ENCODE measurements around the gene FCN2.
A peak's percentile ranks its signal among the peaks of the same experiment; 100 is the strongest.
"Not testable (repeated sequence)": the region's sequence is repeated elsewhere in the genome, so short reads cannot be mapped to it uniquely, and the experiment has no call there.

The FCN2 gene

DNA sequence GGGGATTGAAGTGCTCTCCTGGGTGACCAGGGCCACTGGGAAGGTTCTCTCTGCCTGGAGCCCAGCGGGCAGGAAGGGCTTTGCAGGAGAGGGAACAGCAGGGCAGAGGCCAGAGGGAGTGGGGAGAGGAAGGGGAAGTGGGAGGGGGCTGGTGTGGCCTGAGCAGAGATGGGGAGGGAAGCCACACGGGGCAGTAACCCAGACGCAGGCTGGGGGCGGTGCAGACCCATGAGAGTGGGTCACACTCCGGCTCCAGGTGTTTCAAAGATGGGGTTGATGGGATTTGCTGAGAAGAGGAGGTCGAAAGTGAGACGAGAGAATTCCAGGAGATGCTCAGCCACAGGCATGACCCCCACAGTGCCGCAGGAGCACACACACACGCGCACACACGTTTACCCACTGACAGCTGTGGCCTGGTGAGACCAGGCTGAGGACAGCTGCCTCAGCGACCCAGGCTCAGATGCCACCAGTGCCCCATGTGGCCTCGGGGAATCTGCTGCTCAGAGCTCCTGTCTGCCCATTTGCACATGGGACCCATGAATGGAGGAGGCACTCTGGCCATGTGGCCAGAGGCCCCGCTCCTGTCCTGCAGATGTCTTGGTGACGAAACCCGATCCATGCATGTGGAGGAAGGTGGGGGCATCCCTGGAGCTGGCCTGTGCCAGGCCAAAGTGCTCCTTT lies 32.7 kb upstream of the FCN2 start:
- DNase-seq (ENCODE audit: low read depth): peak; percentile 36

DNA sequence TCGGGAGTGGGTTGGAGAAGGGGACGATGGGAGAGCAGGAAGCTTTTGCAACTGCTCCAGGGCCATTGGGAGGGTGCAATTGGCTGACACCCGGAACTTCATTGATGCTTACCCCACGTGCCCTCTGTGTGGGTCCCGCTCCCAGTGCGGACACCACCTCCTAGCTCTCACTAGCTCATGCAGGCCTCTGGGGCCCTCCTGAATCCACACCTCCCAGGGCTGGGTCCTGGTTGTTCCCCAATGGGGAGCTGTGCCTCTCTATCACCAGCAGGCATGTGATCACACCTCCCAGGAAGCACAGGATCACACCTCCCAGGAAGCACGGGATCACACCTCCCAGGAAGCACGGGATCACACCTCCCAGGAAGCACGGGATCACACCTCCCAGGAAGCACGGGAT lies 32.1 kb upstream of the FCN2 start:
- no peak for DNase-seq (ENCODE audit: low read depth)

DNA sequence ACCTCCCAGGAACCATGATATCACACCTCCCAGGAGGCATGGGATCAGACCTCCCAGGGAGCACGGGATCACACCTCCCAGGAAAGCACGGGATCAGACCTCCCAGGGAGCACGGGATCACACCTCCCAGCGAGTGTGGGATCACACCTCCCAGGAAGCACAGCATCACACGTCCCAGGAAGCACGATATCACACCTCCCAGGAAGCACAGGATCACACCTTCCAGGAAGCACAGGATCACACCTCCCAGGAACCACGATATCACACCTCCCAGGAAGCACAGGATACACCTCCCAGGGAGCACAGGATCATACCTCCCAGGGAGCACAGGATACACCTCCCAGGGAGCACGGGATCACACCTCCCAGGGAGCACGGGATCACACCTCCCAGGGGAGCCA lies 30.0 kb upstream of the FCN2 start:
- no peak for DNase-seq (ENCODE audit: low read depth)

DNA sequence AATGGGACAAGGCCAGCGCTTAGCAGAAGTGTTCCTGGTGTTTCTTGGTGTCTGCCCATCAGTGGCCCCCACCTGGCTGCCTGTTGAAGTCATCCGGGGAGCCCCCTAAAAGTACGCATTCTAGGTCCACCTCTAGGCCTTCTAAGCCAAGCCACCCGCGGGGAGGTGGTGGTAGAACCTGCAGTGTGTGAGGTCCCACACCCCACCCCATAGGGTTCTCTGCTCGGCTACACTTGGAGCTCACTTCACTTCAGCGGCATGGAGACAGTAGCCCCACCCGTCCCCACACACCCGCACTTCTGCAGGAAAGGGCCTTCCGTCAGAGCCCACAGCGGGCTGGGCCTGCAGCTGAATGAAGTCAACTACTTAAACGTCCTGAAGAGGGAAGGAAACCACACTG lies 29.6 kb upstream of the FCN2 start:
- no peak for DNase-seq (ENCODE audit: low read depth)

DNA sequence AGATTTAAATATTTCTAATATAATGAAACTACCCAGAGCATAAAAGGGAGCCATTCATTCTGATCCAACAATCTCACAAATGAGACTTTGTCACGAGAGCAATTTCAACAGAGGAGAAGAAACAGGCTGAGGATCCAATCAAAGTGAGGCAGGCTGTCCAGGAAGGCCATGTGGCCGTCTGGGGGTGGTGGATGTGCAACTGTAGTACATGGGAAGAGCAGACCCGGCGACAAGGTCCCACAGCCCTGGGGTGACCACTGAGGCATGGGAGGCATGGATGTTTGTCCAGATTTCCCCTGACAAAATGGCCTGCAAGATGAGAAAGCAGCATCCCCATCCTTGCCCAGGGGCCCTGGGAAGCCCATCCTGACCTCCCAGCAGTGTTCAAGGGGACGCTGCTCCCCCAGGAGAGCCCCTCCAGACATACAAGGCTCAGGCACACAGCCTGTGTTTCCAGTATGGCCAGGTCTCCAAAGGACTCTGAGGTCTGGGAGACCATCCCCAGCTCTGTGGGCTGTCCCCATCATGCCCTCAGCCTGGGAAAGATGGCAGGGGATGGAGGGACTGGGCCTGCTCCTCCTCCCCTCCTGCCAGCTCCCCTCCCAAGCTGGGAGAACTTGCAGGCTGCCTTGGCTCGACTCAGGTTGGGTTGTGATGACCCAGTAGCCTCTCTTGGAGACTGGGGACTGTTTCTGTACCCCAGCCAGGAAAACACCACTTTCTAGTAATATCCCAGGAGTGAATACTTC lies 27.5 kb upstream of the FCN2 start:
- no peak for DNase-seq (ENCODE audit: low read depth)

DNA sequence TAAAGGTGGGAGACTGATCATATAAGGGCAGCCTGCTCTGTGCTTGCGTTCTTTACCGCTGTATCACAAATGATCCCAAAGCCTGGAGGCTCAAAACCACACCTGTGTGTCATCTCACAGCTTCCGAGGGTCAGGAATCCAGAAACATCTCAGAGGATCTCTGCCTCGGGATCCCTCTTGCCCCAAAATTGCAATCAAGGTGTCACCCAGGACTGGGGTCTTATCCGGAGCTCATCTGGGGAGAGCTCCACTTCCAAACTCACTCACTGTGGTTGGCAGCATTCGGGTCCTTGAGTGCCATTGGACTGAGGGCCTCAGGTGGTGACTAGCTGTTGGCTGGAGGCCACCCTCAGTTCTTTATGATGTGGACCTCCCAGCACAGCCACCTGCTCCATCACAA lies 26.7 kb upstream of the FCN2 start:
- no peak for DNase-seq (ENCODE audit: low read depth)

DNA sequence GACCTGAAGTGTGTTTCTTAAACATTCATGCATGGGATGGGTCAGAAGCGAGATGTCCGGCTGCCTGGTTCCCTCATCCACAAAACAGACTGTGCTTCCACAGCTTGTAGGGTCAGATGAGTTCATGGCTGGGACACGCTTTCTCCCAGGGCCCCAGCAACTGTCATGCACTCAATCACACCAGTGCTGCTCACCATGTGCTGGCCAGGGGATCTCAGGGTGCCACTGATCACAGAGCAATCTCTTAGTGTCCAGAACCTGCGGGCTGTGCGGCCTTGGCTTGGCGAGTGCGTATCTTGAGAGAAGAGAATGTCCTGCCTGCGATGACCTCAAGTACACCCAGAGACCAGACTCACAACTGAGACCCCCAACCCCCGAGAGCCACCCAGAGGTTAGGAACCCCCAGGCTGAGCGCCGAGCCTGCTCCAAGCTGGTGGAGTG lies 26.0 kb upstream of the FCN2 start:
- DNase-seq (ENCODE audit: low read depth): no peak

DNA sequence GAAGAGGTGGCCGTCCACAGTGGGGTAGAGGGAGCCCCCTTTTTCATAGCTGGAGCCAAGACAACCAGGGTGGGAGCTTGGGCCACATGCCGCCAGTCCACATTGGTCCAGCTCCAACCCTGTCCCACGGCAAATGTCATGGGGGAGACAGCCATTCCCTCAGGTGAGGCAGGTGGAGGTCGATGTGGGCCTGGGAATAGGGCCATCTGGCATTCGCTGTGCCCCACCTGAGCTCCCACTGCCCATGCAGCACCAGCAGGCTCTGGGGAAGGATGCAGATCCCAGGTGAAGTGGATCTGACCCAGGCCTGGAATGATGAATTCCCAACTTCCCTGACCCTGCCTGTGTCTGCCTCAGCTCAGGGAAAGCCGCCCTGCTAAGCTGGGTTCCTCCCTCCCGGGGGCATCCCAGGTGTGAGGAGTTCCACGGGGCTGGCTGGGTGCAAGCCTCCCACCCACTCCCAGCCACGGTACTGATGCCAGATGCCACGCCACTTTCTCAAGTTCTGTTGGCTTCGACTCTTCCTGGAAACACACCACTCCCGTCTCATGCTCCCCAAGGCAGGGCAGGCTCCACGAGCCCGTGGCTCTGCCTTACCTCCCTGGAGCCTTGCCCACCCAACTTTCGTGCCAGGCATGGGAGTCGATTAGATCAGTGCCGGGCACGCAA lies 25.2 kb upstream of the FCN2 start:
- no peak for DNase-seq (ENCODE audit: low read depth)

DNA sequence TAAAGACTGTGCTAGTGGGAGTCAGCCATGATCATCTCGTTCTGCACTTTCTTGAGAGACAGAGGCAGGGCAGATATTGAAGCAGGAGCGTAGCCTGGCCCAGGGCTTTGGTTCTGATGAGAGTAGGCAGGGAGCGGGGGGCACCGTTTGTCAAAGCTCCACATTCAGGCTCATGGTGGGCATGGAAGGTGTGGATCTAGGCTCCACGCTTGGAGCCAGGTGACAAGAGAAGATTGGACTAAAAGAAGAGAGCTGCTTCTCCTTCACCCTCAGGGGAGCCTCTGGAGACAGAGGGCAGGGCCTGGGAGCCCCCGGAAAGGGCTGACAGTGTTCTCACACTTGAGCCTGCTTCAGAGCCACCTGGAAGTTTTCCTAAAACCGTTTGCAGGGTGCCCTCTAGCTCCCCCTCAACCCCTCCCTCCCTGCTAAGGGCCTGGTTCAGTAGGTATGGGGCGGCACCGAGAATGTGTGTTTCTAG lies 24.7 kb upstream of the FCN2 start:
- DNase-seq (ENCODE audit: low read depth): no peak

DNA sequence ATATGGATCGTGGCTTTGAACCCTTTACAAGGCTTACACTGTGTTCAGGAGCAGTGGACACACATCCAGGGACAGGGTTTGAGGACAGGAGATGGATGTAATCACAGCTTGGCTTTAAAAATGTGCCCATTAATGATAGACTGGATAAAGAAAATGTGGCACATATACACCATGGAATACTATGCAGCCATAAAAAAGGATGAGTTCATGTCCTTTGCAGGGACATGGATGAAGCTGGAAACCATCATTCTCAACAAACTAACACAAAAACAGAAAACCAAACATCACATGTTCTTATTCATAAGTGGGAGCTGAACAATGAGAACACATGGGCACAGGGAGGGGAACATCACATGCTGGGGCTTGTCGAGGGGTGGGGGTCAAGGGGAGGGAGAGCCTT lies 23.2 kb upstream of the FCN2 start:
- not testable (repeated sequence) for DNase-seq (ENCODE audit: low read depth)

DNA sequence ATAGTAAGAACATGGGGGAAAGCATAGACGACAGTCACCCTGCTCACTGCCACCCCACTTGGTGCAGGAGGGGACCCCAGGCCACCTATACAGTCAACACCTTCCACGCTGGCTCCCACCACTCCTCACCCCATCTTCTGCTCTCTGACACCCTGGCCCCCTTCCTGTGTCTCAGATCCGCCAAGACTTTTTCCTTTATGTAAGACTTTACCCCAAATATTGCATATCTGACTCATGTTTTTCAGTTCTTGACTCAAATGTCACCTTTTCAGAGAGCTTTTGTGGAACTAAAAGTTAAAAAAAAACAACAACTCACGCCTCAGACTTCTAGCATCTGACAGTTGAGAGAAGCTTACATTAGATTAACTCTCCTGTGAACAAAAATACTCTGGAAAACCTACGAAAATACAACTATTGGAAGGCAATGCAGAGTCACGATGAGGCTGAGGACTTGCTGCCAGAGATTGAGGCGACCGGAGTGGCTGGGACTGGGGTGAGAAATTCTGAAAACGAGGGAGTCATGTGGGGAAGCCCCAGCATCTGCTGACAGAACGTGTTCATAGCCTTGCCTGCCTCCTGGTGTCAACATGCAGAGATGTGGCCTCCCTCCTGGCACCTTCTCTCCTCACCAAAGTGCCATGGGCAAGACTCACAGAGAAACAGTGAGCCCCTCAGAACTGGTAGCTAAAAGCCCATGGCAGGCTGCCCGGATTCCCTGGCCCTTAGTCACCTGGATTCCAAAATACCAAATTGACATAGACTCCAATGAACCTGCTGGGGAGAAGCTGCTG lies 22.4 kb upstream of the FCN2 start:
- DNase-seq (ENCODE audit: low read depth): peak; percentile 70

DNA sequence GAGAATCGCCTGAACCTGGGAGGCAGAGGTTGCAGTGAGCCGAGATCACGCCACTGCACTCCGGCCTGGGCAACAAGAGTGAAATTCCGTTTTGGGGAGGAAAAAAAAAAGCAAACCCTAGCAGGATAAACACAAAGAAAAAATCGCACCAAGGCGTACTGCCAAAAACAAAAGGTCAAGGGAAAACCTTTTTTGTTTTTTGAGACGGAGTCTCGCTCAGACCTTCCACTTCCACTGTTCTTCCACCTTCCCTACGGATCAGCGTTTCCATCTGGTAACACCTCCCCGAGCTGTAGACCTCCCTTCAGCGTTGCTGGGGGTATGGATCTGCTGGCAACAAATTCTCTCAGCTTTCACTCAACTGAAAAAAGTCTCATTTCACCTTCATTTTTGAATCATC lies 20.1 kb upstream of the FCN2 start:
- DNase-seq (ENCODE audit: low read depth): no peak

DNA sequence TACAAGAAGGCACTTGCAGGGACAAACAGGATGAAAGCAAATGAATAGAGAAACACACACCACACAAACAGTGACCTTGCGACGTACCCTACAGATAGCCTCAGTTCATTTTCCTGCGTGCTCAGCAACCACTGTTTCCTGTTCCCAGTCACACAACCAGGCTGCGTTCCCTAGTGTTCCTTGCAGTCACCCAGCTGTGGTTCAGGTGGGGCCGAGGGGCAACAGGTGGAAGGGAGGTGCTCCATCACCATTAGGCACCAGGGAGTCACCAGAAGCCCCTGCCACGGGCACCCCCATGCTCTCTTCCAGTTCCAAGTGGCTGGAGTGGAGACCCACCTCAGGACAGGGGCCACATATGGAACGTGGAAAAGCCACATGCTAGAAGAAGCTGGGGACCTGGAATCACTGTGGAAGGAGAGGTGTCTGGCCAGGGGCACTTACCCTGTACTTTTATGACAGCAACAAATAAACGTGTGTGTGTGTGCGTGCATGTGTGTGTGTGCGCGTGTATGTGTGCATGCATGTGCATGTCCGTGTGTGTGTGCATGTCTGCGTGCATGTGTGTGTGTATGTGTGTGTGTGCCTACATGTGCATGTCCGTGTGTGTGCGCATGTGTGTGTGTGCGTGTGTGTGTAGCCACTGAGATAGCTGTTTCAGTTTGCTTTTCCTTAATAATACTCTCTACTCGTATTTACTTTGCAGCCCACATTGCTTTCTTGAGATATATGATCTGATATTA lies 18.8 kb upstream of the FCN2 start:
- no peak for DNase-seq (ENCODE audit: low read depth)

DNA sequence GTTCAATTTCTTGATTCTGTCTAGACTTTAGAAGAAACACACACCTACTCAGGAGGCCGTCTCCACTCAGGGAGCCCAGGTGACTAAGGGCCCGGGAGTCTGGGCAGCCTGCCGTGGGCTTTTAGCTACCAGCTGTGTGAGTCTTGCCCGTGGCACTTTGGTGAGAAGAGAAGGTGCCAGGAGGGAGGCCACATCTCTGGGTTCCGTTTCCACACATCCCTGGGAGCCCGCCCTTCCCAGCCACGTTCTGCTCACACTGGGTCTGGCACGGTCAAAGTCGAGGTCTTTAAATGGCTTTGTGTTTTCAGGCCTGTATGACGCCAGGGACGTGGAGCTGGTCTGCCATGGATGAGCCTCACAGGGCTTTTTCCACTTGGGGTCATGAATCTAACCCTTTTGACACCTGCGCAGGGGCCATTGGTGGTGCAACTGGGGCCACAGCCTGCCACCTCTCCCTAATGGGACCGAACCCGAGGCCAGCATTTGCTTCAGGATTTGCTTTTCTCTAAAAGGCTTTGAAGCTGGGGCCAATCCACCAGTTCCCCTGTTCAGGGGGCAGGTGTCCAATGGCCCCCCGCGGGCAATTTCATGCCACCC lies 17.2 kb upstream of the FCN2 start:
- DNase-seq (ENCODE audit: low read depth): no peak

DNA sequence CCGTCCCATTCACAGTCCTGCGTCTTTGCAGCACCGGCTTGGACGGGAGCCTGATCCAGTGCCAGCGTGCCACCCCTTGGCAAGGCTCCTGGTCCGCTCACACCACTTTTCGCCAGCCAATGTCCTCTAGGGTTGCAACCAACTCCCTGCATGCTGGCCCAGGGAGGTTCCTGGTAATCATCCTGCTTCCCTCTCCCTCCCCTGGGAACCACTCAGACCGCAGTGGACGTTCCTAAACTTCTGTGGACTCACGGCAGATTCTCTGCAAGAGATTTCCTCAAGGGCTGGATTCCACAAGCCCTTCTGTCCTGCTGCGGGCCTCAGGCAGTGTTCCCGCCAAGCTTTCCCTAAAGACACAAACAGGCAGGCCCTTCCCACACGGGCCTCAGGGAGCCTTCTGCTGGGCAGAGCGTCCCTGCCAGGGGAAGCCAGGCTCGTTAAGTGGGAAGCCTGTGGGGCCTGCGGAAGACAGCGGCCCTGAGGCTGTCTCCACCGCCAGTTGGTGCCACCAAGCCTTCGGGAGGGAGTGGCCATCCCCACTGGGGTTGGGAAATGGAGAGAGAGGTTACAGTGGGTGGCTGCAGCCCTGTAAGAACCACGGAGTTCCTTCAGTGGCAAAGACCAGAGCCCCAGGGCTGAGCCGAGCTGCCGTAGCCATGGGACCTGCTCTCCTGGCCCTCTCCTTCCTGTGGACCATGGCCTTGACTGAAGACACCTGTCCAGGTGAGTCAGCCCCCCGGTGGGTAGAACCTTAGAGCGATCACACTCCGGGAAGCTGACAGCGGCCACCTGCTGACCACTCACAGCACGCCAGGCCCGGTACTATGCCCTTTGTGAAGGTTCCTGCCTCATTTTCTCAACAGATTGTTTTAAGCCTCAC lies 16.4 kb upstream of the FCN2 start:
- DNase-seq (ENCODE audit: low read depth): no peak

DNA sequence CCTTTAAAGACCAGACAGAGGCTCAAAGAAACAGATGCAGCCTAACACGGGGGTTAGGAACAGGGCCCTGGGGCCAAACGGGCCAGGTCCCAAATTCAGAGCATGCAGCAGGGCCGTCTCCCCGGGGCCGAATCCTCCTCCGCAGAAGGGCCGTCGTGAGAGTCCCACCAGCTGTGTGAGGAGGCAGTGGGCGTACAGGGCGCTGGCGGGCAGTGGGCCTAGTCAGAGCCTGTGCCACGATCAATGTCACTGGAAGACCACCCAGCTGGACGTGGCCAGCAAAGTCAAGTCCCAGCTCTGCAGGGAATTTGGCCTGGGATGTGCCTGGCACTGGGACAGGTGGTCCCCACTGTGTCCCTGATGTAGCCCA lies 15.8 kb upstream of the FCN2 start:
- no peak for DNase-seq (ENCODE audit: low read depth)

DNA sequence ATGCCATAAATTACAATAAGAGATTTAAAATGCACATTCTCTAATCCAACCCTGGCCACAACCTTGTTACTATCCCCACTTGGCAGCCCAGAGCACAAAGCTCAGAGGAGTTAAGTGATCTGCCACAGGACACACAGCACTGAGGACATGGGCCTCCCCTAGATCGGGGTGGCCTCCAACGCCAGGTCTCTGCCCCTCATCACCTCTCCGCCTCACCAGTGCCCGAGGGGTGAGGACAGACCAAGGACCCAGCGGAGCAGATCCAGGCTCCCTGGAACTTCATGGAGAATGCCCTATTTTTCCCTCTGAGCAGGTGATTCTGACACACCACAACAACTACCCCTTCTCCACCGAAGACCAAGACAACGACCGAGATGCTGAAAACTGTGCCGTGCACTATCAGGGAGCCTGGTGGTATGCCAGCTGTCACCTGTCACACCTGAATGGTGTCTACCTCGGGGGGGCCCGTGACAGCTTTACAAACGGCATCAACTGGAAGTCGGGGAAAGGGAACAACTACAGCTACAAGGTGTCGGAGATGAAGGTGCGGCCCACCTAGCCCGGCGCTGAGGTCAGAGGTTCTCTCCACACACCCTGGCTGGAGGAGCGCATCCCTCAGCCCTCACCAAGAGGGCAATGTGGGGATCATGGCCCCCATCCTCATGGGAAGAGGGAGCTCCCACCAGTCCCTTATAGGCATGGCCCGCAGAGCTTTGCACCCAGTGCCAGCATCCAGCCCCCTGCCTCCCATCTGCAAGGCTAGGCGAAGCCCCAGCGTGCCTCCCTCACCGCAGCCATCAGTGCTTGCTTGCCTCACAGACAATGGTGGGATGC lies 12.5 kb upstream of the FCN2 start:
- no peak for DNase-seq (ENCODE audit: low read depth)

DNA sequence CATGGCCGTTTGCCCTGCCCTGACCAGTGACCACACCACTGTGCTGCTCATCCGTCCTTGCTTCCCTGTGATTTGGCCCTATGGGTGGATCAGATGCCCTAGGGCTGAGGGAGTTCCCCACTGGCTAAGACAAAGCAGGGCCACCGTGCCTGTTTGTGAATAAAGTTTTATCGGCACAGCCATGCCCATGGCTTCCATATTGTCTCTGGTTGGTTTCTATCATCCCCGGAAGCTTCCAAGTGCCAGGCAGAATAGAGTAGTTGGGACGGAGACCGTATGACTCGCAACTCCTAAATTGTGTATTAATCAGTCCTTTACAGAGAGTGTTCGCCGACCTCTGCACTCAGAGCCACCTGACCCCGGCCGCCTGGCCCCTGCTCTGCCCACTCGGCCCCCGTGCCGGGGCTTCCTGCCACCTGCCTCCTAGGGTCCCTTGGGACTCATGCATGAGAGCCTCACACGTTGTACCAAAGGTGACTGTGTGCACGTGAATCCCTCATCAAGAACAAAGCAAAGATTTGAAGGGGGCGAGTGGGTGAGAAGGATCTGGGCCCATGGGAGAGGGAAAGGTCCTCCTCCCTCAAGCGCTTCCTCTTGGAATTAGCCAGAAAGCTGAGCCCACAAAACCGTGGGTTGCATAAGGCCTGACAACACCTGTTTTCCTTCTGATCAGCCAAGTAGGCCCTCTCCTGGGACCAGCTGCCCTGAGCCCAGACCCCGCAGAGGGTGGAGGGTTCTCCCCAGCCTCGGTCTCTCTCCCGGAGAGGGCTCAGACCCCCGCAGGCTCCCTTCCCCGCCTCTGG lies 11.7 kb upstream of the FCN2 start:
- DNase-seq (ENCODE audit: low read depth): no peak
